ENCODE data around the gene TMEM217. TPM values are rescaled to one million over a fixed set of nuclear protein-coding genes. Genes with fewer than 3 reads are reported as not detected.
"Not testable (repeated sequence)": the region's sequence is repeated elsewhere in the genome, so short reads cannot be mapped to it uniquely, and the experiment has no call there.

Gene TMEM217
- total RNA-seq, 1 experiment from 2014 or later, result 1.2 TPM

DNA sequence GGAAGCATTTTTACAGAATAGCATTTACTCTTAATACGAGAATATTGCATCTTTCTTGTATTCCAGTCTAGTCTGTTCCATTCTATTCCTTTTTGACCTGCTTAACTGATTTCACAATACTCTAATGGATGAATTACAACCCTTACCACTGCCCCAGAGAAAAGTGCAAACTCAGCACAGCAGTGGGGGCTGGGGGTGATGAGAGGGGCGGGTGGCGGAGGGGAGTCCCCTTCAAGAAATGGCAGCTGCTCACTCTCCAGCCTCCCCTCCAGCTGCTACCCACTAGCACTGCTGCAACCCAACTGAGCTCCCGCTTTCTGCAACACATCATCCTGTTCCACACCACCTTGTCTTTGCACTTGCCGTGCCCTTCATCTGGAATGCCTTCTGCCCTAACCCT is 57.9 kb downstream of the TMEM217 start:
- in situ Hi-C loops (cut with HindIII; ENCODE audit: low sequenced_read_pairs), result no loop called here

DNA sequence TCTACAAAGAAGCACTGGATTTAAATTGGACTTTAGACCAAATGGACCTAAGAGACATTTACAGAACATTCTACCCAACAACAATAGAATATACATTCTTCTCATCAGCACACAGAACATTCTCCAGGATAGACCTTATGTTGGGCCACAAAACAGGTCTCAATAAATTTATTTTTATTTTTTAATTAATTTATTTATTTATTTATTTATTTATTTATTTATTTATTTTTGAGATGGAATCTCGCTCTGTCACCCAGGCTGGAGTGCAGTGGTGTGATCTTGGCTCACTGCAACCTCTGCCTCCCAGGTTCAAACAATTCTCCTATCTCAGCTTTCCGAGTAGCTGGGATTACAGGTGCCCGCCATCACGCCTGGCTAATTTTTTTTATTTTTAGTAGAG is 61.5 kb downstream of the TMEM217 start:
- DNase-seq (ENCODE audit: low spot score); in situ Hi-C loops (cut with HindIII; ENCODE audit: low sequenced_read_pairs): not testable (repeated sequence)

More for the DNA sequence above, 57.9 kb downstream of the TMEM217 start:
- no peak for DNase-seq (ENCODE audit: low spot score)

DNA sequence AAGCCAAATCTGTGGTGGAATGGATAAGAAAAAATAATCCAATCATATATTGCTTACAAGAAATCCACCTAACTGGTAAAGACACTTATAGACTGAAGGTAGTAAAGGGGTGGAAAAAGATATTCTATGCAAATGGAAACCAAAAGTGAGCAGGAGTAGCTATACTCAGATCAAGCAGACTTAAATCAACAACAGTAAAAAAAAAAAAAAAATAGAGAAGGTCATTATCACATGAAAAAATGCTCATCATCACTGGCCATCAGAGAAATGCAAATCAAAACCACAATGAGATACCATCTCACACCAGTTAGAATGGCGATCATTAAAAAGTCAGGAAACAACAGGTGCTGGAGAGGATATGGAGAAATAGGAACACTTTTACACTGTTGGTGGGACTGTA is 63.1 kb downstream of the TMEM217 start:
- in situ Hi-C loops (cut with HindIII; ENCODE audit: low sequenced_read_pairs); DNase-seq (ENCODE audit: low spot score): not testable (repeated sequence)

DNA sequence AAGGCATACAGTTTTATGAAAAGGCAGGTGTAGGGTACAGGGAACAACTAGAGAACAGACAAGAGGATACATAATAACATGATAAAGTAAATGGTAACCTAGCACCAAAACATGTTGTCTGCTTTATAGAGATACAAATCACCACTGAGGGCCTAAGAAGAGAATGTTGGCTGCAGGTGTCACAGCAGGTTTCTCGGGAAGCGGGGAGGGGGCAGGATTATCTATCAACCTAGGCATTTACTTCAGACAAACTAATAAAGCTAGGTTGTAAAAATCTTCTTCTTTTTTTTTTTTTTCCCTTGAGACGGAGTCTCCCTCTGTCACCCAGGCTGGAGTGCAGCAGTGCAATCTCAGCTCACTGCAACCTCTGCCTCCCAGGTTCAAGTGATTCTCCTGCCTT is 65.3 kb downstream of the TMEM217 start:
- no peak for DNase-seq (ENCODE audit: low spot score)
- in situ Hi-C loops (cut with HindIII; ENCODE audit: low sequenced_read_pairs), result no loop called here

DNA sequence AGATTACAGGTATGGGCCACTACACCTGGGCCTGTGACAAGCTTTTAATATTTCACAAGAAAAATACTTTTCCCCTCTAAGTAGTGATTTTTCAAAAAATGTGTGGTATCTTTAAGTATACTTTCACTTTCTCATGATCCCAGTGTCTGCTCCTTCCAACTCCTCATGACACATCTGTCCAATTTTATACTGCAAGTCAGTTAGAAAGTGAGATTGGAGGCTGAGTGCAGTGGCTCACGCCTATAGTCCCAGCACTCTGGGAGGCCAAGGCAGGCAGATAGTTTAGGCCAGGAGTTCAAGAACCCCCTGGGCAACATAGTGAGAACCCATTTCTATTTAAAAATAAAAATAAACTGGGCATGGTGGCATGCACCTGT is 67.8 kb downstream of the TMEM217 start:
- in situ Hi-C loops (cut with HindIII; ENCODE audit: low sequenced_read_pairs), result no loop called here
- no peak for DNase-seq (ENCODE audit: low spot score)

DNA sequence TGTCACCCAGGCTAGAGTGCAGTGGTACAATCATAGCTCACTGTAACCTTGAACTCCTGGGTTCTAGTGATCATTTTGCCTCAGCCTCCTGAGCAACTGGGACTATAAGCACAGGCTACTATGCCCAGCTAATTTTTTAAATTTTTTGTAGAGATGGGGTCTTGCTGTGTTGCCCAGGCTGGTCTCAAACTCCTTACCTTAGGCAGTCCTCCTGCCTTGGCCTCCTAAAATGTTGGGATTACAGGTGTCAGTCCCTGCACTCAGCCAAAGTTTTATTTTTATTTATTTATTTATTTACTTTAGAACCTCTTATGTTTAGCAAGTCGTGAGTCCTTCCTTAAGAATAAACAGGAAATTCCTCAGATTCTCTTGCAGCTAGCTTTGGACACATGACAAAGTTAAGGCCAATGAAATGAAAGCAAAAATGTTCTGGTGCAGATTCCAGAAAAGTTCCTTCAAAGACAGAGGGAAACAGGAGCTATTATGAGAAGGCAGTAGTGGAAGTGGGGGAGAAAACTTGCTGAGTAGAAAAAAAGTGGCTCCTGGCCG is 68.9 kb downstream of the TMEM217 start:
- DNase-seq (ENCODE audit: low spot score), result no peak
- in situ Hi-C loops (cut with HindIII; ENCODE audit: low sequenced_read_pairs), result no loop called here

DNA sequence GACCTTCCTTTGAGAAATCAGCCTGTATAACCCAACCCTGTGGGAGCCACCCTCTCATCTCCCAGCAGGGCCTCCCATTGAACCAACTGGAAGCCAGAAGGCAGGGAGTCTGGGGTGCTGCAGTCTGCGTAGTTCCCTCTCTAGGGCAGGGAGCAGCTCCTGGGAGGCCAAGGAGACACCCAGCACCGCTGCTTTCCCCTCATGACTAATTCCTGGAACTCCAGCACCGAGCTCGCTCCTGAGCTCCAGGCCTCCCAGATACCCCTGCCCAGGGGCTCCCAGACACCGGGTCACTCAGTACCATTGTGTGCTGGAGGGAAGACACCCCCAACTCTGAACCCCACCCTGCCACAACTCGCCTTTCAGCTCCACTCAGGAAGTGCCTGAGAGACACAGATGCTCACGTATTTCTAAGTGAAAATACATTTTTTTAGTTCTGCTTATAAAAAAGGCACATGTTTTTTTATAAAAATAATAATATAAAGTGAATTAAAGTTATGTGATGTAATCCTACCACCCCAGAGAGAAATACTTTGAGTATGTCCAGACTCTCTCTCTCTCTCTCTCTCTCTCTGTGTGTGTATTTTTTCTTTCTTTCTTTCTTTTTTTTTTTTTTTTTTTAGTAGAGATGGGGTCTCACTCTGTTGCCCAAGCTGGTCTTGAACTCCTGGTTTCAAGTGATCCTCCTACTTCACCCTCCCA is 70.5 kb downstream of the TMEM217 start:
- in situ Hi-C loops (cut with HindIII; ENCODE audit: low sequenced_read_pairs), result no loop called here
- no peak for DNase-seq (ENCODE audit: low spot score)

DNA sequence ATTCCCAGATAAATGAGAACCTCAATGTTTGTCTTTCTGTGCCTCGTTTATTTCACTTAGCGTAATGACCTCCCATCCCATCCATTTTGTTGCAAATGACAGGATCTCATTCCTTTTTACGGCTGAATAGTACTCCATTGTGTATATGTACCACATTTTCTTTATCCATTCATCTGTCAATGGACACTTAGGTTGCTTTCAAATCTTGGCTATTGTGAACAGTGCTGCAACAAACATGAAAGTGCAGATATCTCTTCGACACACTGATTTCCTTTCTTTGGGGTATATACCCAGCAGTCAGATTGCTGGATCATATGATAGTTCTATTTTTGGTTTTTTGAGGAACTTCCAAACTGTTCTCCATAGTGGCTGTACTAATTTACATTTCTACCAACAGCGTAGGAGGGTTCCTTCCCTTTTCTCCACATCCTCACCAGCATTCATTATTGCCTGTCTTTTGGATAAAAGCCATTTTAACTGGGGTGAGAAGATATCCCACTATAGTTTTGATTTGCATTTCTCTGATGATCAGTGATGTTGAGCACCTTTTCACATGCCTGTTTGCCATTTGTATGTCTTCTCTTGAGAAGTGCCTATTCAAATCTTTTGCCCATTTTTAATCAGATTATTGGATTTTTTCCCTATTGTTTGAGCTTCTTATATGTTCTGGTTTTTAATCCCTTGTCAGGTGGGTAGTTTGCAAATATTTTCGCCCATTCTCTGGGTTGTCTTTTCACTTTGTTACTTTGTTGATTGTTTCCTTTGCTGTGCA is 71.8 kb downstream of the TMEM217 start:
- DNase-seq (ENCODE audit: low spot score); in situ Hi-C loops (cut with HindIII; ENCODE audit: low sequenced_read_pairs): not testable (repeated sequence)

DNA sequence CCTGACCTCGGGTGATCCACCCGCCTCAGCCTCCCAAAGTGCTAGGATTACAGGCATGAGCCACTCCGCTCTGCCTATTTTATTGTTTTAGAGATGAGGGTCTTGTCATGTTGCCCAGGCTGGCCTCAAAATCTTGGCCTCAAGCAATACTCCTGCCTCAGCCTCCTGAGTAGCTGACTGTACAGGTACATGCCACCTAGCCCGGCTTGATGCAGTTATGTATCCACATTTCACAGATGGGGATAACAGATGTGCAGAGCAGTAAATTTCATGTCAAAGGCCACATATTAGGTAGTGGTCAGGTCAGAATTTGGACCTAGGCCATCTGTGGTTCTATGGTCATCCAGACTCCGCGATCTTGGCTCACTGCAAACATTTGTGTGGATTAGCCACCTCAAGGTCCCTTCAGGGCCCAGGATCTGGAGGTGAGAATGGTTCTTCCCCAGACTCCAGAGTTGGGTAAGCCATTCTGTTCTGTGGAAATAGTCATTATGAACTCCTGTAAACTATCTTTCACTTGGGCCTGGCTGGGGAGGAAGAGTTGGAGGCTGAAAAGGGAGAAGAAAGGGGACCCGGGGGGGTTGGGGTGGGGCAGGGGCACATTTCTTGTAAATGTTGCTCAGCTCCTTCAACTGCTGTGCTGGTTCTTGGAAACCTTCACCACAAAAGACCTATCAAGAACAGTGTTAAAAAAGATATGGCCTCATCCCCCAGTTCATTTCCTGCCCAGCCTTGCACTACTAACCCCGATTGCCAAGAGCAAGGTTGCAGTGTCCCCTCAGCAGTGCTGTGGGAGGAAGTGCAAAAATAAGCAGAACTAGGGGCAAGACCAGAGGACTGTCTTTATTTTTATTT is 75.0 kb downstream of the TMEM217 start:
- in situ Hi-C loops (cut with HindIII; ENCODE audit: low sequenced_read_pairs), result no loop called here

DNA sequence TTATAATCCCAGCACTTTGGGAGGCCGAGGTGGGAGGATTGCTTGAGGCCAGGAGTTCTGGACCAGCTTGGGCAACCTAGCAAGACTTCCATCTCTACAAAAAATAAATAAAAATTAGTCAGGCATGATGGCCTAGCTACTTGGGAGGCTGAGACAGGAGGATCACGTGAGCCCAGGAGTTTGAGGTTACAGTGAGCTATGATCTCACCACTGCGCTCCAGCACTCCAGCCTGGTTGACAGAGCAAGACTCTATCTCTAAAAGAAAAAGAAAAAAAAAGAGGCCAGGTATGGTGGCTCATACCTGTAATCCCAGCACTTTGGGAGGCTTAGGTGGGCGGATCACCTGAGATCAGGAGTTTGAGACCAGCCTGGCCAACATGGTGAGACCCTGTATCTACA is 77.3 kb downstream of the TMEM217 start:
- in situ Hi-C loops (cut with HindIII; ENCODE audit: low sequenced_read_pairs), result not testable (repeated sequence)

More for the DNA sequence above, 75.0 kb downstream of the TMEM217 start:
- no peak for DNase-seq (ENCODE audit: low spot score)

DNA sequence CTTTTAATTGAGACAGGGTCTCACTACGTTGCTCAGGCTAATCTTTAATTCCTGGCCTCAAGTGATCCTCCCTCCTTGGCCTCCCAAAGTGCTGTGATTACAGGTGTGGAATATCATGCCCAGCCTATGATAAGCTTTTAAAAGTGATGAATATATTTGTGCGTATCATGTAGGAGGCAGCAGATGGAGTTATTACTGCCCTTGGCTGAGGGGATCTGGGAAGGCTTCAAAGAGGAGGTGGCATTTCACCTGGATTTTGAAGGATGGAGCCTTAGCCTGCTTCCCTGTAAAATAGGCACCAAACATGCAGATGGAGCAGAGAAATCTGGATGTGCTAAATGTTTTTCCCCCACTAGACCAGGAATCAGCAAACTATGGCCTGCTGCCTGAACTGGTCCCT is 77.9 kb downstream of the TMEM217 start:
- in situ Hi-C loops (cut with HindIII; ENCODE audit: low sequenced_read_pairs), result no loop called here
- DNase-seq (ENCODE audit: low spot score), result no peak

More for the DNA sequence above, 77.3 kb downstream of the TMEM217 start:
- DNase-seq (ENCODE audit: low spot score), result not testable (repeated sequence)

DNA sequence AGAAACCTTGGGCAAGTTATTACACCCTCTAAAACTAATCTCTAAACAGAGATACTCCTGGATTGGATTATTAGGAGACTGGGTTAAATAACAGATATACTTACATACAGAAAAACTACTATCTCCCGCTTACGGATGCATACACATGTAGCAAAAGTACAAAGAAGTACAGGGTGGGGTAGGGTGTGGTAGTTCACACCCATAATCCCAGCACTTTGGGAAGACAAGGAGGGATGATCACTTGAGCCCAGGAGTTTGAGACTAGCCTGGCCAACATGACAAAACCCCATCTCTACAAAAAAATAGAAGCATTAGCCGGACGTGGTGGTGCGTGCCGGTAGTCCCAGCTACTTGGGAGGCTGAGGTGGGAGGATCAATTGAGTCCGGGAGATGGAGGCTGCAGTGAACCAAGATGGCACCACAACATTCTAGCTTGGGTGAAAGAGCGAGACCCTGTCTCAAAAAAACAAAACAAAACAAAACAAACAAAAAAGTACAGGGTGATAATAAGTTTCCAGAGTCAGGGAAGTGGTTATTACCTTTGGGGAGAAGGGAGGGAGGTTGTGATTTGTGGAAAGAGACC is 79.9 kb downstream of the TMEM217 start:
- no peak for DNase-seq (ENCODE audit: low spot score)
- in situ Hi-C loops (cut with HindIII; ENCODE audit: low sequenced_read_pairs), result no loop called here

DNA sequence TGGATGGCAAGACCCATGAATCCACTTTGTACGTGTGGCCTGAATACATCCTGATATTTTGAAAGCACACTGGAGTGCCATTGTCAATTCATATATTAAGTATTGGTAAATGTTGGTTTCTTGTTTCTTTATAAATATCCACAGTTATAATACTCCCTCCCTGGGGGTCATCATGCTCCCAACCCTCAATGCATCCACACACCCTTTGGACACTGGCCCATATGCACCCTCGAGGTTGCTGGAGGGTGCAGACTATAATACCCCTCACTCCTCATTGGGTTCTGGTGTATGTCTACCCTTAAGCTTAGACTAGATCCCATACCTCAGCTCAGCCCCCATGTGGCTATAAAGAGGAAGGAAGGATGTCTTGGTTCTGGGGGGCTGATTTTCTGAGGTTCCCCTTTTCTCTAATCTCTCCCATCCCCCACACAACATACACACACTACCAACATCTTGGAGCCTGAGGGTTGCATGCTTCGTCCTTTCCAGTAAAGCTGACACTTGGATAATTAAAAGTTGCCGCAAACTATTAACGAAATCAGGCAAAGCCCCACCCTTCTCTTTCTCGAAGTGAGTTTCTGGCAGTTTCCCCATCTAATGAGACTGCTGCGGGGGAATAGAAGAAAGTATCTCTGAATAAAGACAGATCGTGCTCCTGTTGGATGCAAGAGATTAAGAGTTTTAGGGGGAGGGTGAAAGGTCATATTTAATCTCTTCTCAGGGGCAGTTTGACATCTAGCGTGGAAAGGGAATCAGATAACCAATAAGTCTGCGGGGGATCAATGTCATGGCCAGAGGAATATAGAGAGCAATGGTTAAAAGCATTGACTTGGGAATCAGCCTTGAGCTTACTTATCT is 80.6 kb downstream of the TMEM217 start:
- in situ Hi-C loops (cut with HindIII; ENCODE audit: low sequenced_read_pairs), result no loop called here

DNA sequence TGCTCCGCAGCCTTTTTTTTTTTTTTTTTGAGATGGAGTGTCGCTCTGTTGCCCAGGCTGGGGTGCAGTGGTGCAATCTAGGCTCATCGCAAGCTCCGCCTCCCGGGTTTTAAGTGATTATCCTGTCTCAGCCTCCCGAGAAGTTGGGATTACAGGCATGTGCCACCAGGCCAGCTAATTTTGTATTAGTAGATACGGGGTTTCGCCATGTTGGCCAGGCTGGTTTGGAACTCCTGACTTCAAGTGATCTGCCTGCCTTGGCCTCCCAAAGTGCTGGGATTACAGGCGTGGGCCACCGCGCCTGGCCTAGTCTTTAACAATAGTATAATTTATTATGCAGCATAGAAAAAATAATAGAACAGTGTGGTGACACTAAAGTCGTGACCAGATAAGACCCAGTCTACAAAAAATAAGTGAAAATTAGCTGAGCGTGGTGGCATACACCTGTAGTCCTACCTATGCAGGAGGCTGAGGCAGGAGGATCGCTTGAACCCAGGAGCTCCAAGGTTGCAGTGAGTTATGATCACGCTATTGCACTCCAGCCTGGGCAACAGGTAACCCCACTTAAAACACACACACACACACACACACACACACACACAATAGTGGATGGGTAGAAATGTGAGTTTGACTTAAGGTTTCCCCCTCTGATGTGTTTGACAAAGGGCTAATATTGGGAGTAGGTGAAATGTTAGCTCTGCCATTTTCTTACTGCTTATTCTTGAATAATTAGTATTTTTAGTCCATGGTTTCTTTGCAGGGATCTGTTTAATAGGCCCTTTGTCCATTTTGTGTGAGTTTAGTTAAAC is 81.5 kb downstream of the TMEM217 start:
- in situ Hi-C loops (cut with HindIII; ENCODE audit: low sequenced_read_pairs), result no loop called here
- peak; percentile 13 for DNase-seq (ENCODE audit: low spot score)

More for the DNA sequence above, 80.6 kb downstream of the TMEM217 start:
- peak; percentile 1 for DNase-seq (ENCODE audit: low spot score)

DNA sequence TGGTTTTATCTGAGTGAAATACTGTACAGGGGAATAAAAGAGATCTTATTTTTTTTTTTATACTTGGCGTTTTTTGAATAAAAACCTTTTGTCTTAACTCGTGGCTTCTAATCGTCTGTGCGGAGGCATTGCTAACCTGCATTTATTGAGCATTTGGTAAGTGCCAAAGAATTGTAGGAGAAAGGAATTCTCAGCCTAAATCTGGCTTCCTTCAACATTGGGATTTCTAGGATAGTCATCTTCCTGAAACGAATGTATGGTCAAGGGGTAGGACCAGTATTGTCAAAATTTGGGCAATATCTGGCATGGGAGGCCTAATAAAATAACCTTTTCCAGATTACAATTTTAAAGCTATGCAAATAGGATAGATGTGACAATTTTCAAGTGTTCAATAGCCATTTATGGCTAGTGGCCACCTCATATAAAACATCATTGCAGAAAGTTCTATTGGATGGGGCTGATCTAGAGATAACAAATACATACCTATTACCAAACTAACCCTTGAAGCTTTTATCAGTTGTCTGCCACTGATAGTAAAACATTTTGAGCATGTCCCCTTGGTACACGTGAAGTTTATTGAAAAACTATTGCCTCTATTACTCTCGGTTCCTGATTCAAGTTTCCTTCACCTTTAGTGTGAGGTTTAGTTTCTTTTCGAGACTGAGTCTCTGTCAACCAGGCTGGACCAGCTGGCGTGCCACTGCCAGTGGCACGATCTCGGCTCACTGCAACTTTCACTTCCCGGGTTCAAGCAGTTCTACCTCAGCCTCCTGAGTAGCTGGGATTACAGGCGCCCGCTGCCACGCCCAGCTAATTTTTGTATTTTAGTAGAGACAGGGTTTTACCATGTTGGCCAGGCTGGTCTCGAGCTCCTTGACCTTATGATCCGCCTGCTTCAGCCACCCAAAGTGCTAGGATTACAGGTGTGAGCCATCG is 82.3 kb downstream of the TMEM217 start:
- in situ Hi-C loops (cut with HindIII; ENCODE audit: low sequenced_read_pairs), result no loop called here
- peak; percentile 4 for DNase-seq (ENCODE audit: low spot score)

All from G401 (cell line).